Measurements from ENCODE around the gene CENPF. TPM values are rescaled to one million over a fixed set of nuclear protein-coding genes. Genes with fewer than 3 reads are reported as not detected.

The CENPF gene
- total and polyA plus RNA-seq, 3 experiments from 2014 or later = 0.77 to 45.5 (median 44.2) TPM

- Histone ChIP-seq H3K4me3 (ENCODE audit: low read length) (no peak overlapping the region), H3K27me3 (ENCODE audit: insufficient read depth, low read length, poor library complexity, severe bottlenecking) (no peaks in the 10 kb centered on the region), H3K36me3 (ENCODE audit: insufficient read depth, low read length) (no peaks in the 10 kb centered on the region), H3K9me3 (ENCODE audit: low read length) (no peaks in the 10 kb centered on the region), H3K27ac (ENCODE audit: low read depth, low read length) (no peak overlapping the region), H3K4me1 (ENCODE audit: insufficient read depth, low read length) (peaks cover 9% of the 10 kb centered on the region)
- no peaks in the 10 kb centered on the region for H3K9me3 Mint-ChIP-seq
- peak in 1 of 5 donors; percentile 15 for DNase-seq
- H3K4me1 Mint-ChIP-seq = peaks cover 13 to 39% (median 31%) of the 10 kb centered on the region in 3 donors
- CTCF ChIA-PET = no interaction called here
- peak overlapping the region in 6 of 7 donors; percentile 8 to 65 (median 62) for H3K4me3 Mint-ChIP-seq
- POLR2A ChIA-PET = no interaction called here
- H3K36me3 Mint-ChIP-seq = no peaks in the 10 kb centered on the region
- H3K27me3 Mint-ChIP-seq = no peaks in the 10 kb centered on the region
- peak overlapping the region in 5 of 8 donors; percentile 63 to 87 (median 74) for H3K27ac Mint-ChIP-seq
These were observed 14.3 kb downstream of the CENPF start for GRCh38 chr1:214617246-214617645.

- no peak overlapping the region for H3K27ac ChIP-seq (ENCODE audit: low read depth, low read length)
- DNase-seq = no peak
- POLR2A ChIA-PET = no interaction called here
- H3K4me3 ChIP-seq (ENCODE audit: low read length) = no peak overlapping the region
- H3K36me3 ChIP-seq (ENCODE audit: insufficient read depth, low read length) = no peaks in the 10 kb centered on the region
- H3K4me1 ChIP-seq (ENCODE audit: insufficient read depth, low read length) = peaks cover 9% of the 10 kb centered on the region
- CTCF ChIA-PET = no interaction called here
- Mint-ChIP-seq H3K27ac (peak overlapping the region in 3 of 8 donors; percentile 5 to 68 (median 56)), H3K27me3 (no peaks in the 10 kb centered on the region), H3K4me1 (peaks cover 13 to 39% (median 31%) of the 10 kb centered on the region in 3 donors), H3K9me3 (no peaks in the 10 kb centered on the region), H3K4me3 (no peak overlapping the region), H3K36me3 (no peaks in the 10 kb centered on the region)
- no peaks in the 10 kb centered on the region for H3K27me3 ChIP-seq (ENCODE audit: insufficient read depth, low read length, poor library complexity, severe bottlenecking)
- no peaks in the 10 kb centered on the region for H3K9me3 ChIP-seq (ENCODE audit: low read length)
These were observed 14.8 kb downstream of the CENPF start for GRCh38 chr1:214617843-214618242.

GRCh38 chr1:214621236-214621635 is 18.2 kb downstream of the CENPF start:
- no peaks in the 10 kb centered on the region for H3K27me3 ChIP-seq (ENCODE audit: insufficient read depth, low read length, poor library complexity, severe bottlenecking)
- H3K36me3 ChIP-seq (ENCODE audit: insufficient read depth, low read length) = no peaks in the 10 kb centered on the region
- H3K27ac ChIP-seq (ENCODE audit: low read depth, low read length) = no peak overlapping the region
- no peaks in the 10 kb centered on the region for H3K9me3 Mint-ChIP-seq
- no peak for DNase-seq
- ChIA-PET POLR2A (no interaction called here), CTCF (interaction anchor here (1.2 kb wide), 1 partner anchor 9 kb away, joined by 3 read pairs; no protein-coding TSS in a partner anchor)
- H3K4me3 Mint-ChIP-seq = no peak overlapping the region
- peak overlapping the region in 1 of 8 donors; percentile 9 for H3K27ac Mint-ChIP-seq
- H3K27me3 Mint-ChIP-seq = no peaks in the 10 kb centered on the region
- peaks cover 9% of the 10 kb centered on the region for H3K4me1 ChIP-seq (ENCODE audit: insufficient read depth, low read length)
- peaks cover 7 to 18% (median 17%) of the 10 kb centered on the region in 3 donors for H3K4me1 Mint-ChIP-seq
- H3K4me3 ChIP-seq (ENCODE audit: low read length) = no peak overlapping the region
- H3K36me3 Mint-ChIP-seq = no peaks in the 10 kb centered on the region
- H3K9me3 ChIP-seq (ENCODE audit: low read length) = no peaks in the 10 kb centered on the region

- ChIA-PET POLR2A (no interaction called here), CTCF (no interaction called here)
- H3K27me3 Mint-ChIP-seq = no peaks in the 10 kb centered on the region
- H3K4me3 Mint-ChIP-seq = no peak overlapping the region
- H3K4me1 Mint-ChIP-seq = peaks cover 0 to 1% (median 0%) of the 10 kb centered on the region in 3 donors
- Histone ChIP-seq H3K4me1 (ENCODE audit: insufficient read depth, low read length) (no peaks in the 10 kb centered on the region), H3K36me3 (ENCODE audit: insufficient read depth, low read length) (no peaks in the 10 kb centered on the region), H3K27ac (ENCODE audit: low read depth, low read length) (no peak overlapping the region), H3K4me3 (ENCODE audit: low read length) (no peak overlapping the region), H3K9me3 (ENCODE audit: low read length) (no peaks in the 10 kb centered on the region), H3K27me3 (ENCODE audit: insufficient read depth, low read length, poor library complexity, severe bottlenecking) (no peaks in the 10 kb centered on the region)
- H3K27ac Mint-ChIP-seq = no peak overlapping the region
- no peaks in the 10 kb centered on the region for H3K36me3 Mint-ChIP-seq
- no peaks in the 10 kb centered on the region for H3K9me3 Mint-ChIP-seq
- DNase-seq = no peak
These were observed 20.4 kb downstream of the CENPF start for GRCh38 chr1:214623430-214623829.

GRCh38 chr1:214632091-214632490 is 29.1 kb downstream of the CENPF start:
- H3K4me3 Mint-ChIP-seq = peak overlapping the region; percentile 1 to 75 (median 43)
- Histone ChIP-seq H3K4me1 (ENCODE audit: insufficient read depth, low read length) (peaks cover 14% of the 10 kb centered on the region), H3K4me3 (ENCODE audit: low read length) (no peak overlapping the region), H3K27ac (ENCODE audit: low read depth, low read length) (no peak overlapping the region), H3K9me3 (ENCODE audit: low read length) (no peaks in the 10 kb centered on the region), H3K27me3 (ENCODE audit: insufficient read depth, low read length, poor library complexity, severe bottlenecking) (no peaks in the 10 kb centered on the region), H3K36me3 (ENCODE audit: insufficient read depth, low read length) (no peaks in the 10 kb centered on the region)
- H3K9me3 Mint-ChIP-seq = no peaks in the 10 kb centered on the region
- ChIA-PET CTCF (no interaction called here), POLR2A (no interaction called here)
- DNase-seq = peak in 4 of 5 donors; percentile 22 to 70 (median 57)
- H3K4me1 Mint-ChIP-seq = peaks cover 15 to 23% (median 19%) of the 10 kb centered on the region in 3 donors
- no peaks in the 10 kb centered on the region for H3K36me3 Mint-ChIP-seq
- no peaks in the 10 kb centered on the region for H3K27me3 Mint-ChIP-seq
- H3K27ac Mint-ChIP-seq = peak overlapping the region in 7 of 8 donors; percentile 26 to 97 (median 77)

GRCh38 chr1:214633686-214634085 is 30.7 kb downstream of the CENPF start:
- Mint-ChIP-seq H3K9me3 (no peaks in the 10 kb centered on the region), H3K27ac (peak overlapping the region in 2 of 8 donors; percentile 57 to 76), H3K27me3 (no peaks in the 10 kb centered on the region), H3K36me3 (no peaks in the 10 kb centered on the region), H3K4me3 (no peak overlapping the region), H3K4me1 (peaks cover 28 to 39% (median 31%) of the 10 kb centered on the region in 3 donors)
- Histone ChIP-seq H3K9me3 (ENCODE audit: low read length) (no peaks in the 10 kb centered on the region), H3K36me3 (ENCODE audit: insufficient read depth, low read length) (no peaks in the 10 kb centered on the region), H3K4me3 (ENCODE audit: low read length) (no peak overlapping the region), H3K4me1 (ENCODE audit: insufficient read depth, low read length) (peaks cover 28% of the 10 kb centered on the region), H3K27ac (ENCODE audit: low read depth, low read length) (no peak overlapping the region), H3K27me3 (ENCODE audit: insufficient read depth, low read length, poor library complexity, severe bottlenecking) (no peaks in the 10 kb centered on the region)
- ChIA-PET POLR2A (no interaction called here), CTCF (no interaction called here)
- no peak for DNase-seq

- Mint-ChIP-seq H3K4me1 (peaks cover 28 to 44% (median 36%) of the 10 kb centered on the region in 3 donors), H3K9me3 (no peaks in the 10 kb centered on the region), H3K27me3 (no peaks in the 10 kb centered on the region), H3K4me3 (no peak overlapping the region), H3K36me3 (no peaks in the 10 kb centered on the region), H3K27ac (no peak overlapping the region)
- Histone ChIP-seq H3K9me3 (ENCODE audit: low read length) (no peaks in the 10 kb centered on the region), H3K4me3 (ENCODE audit: low read length) (no peak overlapping the region), H3K27ac (ENCODE audit: low read depth, low read length) (no peak overlapping the region), H3K4me1 (ENCODE audit: insufficient read depth, low read length) (peaks cover 34% of the 10 kb centered on the region), H3K27me3 (ENCODE audit: insufficient read depth, low read length, poor library complexity, severe bottlenecking) (no peaks in the 10 kb centered on the region), H3K36me3 (ENCODE audit: insufficient read depth, low read length) (no peaks in the 10 kb centered on the region)
- DNase-seq = no peak
- POLR2A ChIA-PET = no interaction called here
- CTCF ChIA-PET = no interaction called here
These were observed 31.3 kb downstream of the CENPF start for GRCh38 chr1:214634267-214634666.

- Mint-ChIP-seq H3K36me3 (no peaks in the 10 kb centered on the region), H3K27ac (no peak overlapping the region), H3K9me3 (no peaks in the 10 kb centered on the region), H3K4me1 (peaks cover 28 to 43% (median 36%) of the 10 kb centered on the region in 3 donors), H3K4me3 (no peak overlapping the region), H3K27me3 (no peaks in the 10 kb centered on the region)
- ChIA-PET CTCF (interaction anchor here (1.2 kb wide), 1 partner anchor 9 kb away, joined by 3 read pairs; no protein-coding TSS in a partner anchor), POLR2A (no interaction called here)
- DNase-seq = no peak
- H3K4me3 ChIP-seq (ENCODE audit: low read length) = no peak overlapping the region
- no peaks in the 10 kb centered on the region for H3K9me3 ChIP-seq (ENCODE audit: low read length)
- peaks cover 42% of the 10 kb centered on the region for H3K4me1 ChIP-seq (ENCODE audit: insufficient read depth, low read length)
- H3K36me3 ChIP-seq (ENCODE audit: insufficient read depth, low read length) = no peaks in the 10 kb centered on the region
- no peak overlapping the region for H3K27ac ChIP-seq (ENCODE audit: low read depth, low read length)
- H3K27me3 ChIP-seq (ENCODE audit: insufficient read depth, low read length, poor library complexity, severe bottlenecking) = no peaks in the 10 kb centered on the region
These were observed 32.1 kb downstream of the CENPF start for GRCh38 chr1:214635086-214635485.
